Pancreas (tissue), 10 donors: ENCODE data around the gene CORO1C. TPM values are rescaled to one million over a fixed set of nuclear protein-coding genes. Genes with fewer than 3 reads are reported as not detected.
A peak's percentile ranks its signal among the peaks of the same experiment; 100 is the strongest.

Experiments
- ATAC-seq, 4 donors: fragments of 200-7000 bp; cut with Tn5 transposase; one replicate each; pipeline versions ENCODE4 v1.8.0 to v1.9.1; 2020; ENCODE audit warnings: mild to moderate bottlenecking in 4 of 4, moderate library complexity in 4 of 4
- DNase-seq, 6 donors: peaks; one replicate each; pipeline ENCODE4 v3.0.0-alpha.2; 2020
- FAIRE-seq: peaks from 2 replicates; lab custom pipeline; 2012; peaks lifted over from hg19 to GRCh38; lab: Jason Lieb, UNC
- H3K27ac ChIP-seq, 4 donors: fragments of 200-600 bp; sonication (generic); 1 replicate in 3 of 4; 2 replicates in 1 of 4; pipeline versions ENCODE4 v1.5.0 to v1.8.0; 2020
- H3K27me3 ChIP-seq, 4 donors: fragments of 200-600 bp; one replicate each; pipeline ENCODE4 v1.8.0; 2021
- H3K36me3 ChIP-seq, 3 donors: fragments of 200-600 bp; sonication (generic) in 1 of 3; one replicate each; pipeline versions ENCODE4 v1.5.0 to v1.8.0; 2020 to 2021
- H3K4me1 ChIP-seq, 3 donors: fragments of 200-600 bp; one replicate each; pipeline ENCODE4 v1.8.0; 2021
- H3K4me3 ChIP-seq, 4 donors: fragments of 200-600 bp; sonication (generic) in 2 of 4; one replicate each; pipeline versions ENCODE4 v1.5.0 to v1.8.0; 2020 to 2021
- H3K9me3 ChIP-seq, 4 donors: fragments of 200-600 bp; one replicate each; pipeline ENCODE4 v1.8.0; 2021
- WGBS, 2 donors: extraction: QIAGEN DNeasy Blood & Tissue Kit; methylation state at CpG; one replicate each; pipeline ENCODE4 v1.1.7; 2013; 5-methylcytosine and 5-hydroxymethylcytosine counted together
- intact Hi-C, 3 donors: fragments of 100-400 bp; cut with DNase I; formaldehyde crosslinking; loops; one replicate each; pipeline versions ENCODE4 v1.11.1 to v1.14.2; 2022
- polyA plus RNA-seq, 2 donors: library from polyadenylated mRNA; stranded (reverse); fragments of 200-250 nt; gene quantifications; one replicate each; pipeline ENCODE4 v1.2.3, GENCODE V29; 2013
- total RNA-seq, 6 donors: library from RNA; stranded (reverse); fragmentation: NEBNext Ultra II Directional in 4 of 6; extraction: Animal tissue kit (Norgen Biotek cat#: 25700) in 4 of 6; gene quantifications; one replicate each; pipeline versions ENCODE4 v1.2.1 to v1.2.4, GENCODE V29; 2021 to 2023
- TF ChIP-seq, protein P1 (sequence below), 4 donors: fragments of 200-600 bp; sonication (generic) in 3 of 4; IDR thresholded peaks; one replicate each; pipeline versions ENCODE4 v1.5.0 to v1.8.0; 2021; ENCODE audit warnings: antibody characterized with exemption in 4 of 4
- donor health status: healthy with polysubstance abuse.
- donor health status: DM: no; HTN: no; CAD: no; lungs with moderate emphysema.
- donor health status: DM: no; HTN: no; CAD: no.
- donor health status: control.
- donor health status: control.
- donor health status: Bipolar disorder and iron deficiency.
- donor health status: DM: yes; HTN: yes; CAD: no.
- donor health status: DM: no; HTN: no; CAD: no.
- donor health status: DM: no; HTN: no; CAD: no.
- donor health status: DM: yes; HTN: yes; CAD: no.

Gene CORO1C
- total and polyA plus RNA-seq, 8 donors = 9.9 to 62.3 (median 15.4) TPM

DNA sequence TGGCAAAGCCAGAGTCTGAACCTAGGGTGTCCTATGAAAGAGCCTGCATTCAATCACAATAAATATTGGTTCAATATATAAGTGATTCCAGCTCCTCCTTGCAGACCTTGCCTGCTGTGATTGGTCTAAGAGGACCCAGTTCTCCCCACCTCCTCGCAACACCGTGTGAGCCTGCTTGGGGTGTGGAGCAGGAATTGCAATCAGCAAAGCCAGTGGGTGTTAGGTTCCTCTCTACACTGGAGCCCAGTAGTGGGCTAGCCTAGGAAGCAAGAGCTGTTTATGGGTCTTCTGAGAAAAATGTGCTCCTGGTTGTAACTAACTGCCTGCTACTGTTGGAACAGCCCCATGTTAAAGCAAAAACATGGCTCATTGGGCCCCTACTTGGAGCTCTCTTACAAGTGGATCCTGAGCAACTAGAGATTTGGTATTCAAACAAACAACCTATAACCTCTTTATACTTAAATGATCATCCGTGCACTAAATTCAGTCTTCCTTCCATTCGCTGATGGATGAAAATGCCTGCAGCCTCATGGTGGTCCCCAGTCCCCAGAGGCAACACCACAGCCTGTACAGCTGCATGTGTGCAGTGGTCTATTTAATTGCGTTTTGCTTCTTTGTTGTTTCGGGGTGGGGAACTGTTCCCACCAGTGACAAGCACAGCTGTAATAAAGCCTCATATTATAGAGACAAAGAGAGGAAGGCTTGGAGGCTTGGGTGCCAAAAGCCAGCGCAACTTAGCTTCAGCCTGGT lies 93.9 kb downstream of the CORO1C start:
- DNase-seq = no peak
- no peaks in the 10 kb centered on the region for H3K4me1 ChIP-seq

DNA sequence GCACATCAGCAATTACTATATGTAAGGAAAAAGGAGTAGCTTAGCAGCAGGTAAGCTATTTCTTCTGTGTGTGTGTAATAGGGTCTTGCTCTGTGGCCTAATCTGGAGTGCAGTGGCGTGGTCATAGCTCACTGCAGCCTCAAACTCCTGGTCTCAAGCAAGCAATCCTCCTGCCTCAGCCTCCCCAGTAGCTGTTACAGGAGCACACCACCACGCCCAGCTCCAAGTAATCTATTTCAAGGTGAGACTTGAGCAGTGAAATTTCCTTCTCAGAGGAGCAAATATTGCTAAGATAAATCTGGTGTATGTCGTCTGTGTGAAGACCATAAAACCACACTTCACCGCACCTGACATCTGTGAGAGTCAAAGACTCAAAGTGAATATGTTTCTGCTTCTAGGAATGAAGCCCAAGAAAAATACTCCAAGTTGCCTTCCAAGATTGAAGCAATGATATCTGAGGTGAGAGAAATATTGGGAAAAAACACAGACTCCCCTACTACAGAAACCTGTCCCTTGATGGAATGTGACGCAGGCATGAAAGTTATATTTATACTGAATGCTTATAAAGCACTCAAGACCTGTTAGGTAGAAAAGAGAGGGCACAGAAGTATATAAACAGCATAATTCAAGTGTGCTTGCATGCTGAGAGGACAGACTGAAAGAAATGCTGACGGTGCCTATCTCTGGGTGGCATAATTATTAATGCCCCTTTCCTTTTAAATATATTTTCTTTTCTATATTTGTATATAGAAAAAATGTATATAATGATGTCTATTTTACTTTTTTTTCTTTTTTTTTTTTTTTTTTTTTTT lies 95.1 kb downstream of the CORO1C start:
- Histone ChIP-seq H3K36me3 (no peaks in the 10 kb centered on the region), H3K9me3 (no peaks in the 10 kb centered on the region), H3K27me3 (no peaks in the 10 kb centered on the region), H3K27ac (no peak overlapping the region), H3K4me3 (no peak overlapping the region), H3K4me1 (no peaks in the 10 kb centered on the region)
- 77 to 81% methylated on average over 6 of the region's 6 CpGs for WGBS, 2 donors
- TF ChIP-seq, protein P1, sequence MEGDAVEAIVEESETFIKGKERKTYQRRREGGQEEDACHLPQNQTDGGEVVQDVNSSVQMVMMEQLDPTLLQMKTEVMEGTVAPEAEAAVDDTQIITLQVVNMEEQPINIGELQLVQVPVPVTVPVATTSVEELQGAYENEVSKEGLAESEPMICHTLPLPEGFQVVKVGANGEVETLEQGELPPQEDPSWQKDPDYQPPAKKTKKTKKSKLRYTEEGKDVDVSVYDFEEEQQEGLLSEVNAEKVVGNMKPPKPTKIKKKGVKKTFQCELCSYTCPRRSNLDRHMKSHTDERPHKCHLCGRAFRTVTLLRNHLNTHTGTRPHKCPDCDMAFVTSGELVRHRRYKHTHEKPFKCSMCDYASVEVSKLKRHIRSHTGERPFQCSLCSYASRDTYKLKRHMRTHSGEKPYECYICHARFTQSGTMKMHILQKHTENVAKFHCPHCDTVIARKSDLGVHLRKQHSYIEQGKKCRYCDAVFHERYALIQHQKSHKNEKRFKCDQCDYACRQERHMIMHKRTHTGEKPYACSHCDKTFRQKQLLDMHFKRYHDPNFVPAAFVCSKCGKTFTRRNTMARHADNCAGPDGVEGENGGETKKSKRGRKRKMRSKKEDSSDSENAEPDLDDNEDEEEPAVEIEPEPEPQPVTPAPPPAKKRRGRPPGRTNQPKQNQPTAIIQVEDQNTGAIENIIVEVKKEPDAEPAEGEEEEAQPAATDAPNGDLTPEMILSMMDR (IDR thresholded peaks at IDR 0.05) = no peak
- no peak for FAIRE-seq
- no peak for DNase-seq
- no peak for ATAC-seq
- intact Hi-C loops = no loop called here

More for the DNA sequence above, 93.9 kb downstream of the CORO1C start:
- 66 to 67% methylated on average over 7 of the region's 7 CpGs for WGBS, 2 donors
- Histone ChIP-seq H3K27me3 (no peaks in the 10 kb centered on the region), H3K36me3 (no peaks in the 10 kb centered on the region), H3K27ac (no peak overlapping the region), H3K4me3 (no peak overlapping the region), H3K9me3 (no peaks in the 10 kb centered on the region)
- intact Hi-C loops = no loop called here
- ATAC-seq (no peak), FAIRE-seq (no peak)
- TF ChIP-seq, protein P1 (IDR thresholded peaks at IDR 0.05) = no peak

DNA sequence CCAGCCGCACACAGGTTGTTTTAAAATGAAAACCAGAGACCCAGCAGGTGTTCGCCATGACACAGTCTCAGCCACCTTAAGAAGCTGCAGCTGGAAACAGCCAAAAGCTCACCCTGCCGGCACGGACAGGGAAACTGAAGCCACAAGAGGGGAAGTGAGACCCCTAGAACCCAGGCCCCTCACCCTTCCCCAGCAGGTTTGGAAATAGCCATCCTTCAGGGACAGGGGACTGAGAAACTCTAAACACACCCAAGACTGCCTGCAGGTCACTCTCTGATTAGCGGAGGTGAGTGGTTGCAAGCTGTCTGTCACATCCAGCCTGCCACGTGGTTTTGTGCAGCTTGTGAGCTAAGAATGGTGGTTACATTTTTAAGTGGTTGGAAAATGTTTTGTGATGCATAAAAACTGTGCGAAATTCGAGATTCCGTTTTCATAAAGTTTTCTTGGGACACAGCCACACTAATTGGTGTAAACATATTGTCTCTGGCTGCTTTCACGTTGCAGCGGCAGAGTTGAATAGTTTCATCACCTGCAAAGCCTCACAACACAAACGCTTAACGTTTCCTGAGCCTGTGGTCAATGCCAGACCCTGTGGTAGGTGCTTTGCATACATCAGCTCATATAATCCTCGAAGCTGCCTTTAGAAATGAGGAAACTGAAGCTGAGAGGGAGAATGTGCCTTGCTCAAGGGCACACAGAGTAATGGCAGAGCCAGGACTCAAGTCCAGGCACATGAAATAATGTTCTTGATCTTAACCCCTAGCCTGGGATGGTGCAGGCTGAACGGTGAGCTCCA lies 95.9 kb downstream of the CORO1C start:
- intact Hi-C loops = no loop called here
- TF ChIP-seq, protein P1 (IDR thresholded peaks at IDR 0.05) = no peak
- Histone ChIP-seq H3K27me3 (no peaks in the 10 kb centered on the region), H3K27ac (peak overlapping the region in 1 of 4 donors; percentile 15), H3K36me3 (no peaks in the 10 kb centered on the region), H3K9me3 (no peaks in the 10 kb centered on the region), H3K4me1 (no peaks in the 10 kb centered on the region), H3K4me3 (no peak overlapping the region)
- 47 to 53% methylated on average over 15 of the region's 15 CpGs for WGBS, 2 donors
- ATAC-seq (peak in 2 of 4 donors; percentile 15 to 29), FAIRE-seq (no peak), DNase-seq (no peak)

DNA sequence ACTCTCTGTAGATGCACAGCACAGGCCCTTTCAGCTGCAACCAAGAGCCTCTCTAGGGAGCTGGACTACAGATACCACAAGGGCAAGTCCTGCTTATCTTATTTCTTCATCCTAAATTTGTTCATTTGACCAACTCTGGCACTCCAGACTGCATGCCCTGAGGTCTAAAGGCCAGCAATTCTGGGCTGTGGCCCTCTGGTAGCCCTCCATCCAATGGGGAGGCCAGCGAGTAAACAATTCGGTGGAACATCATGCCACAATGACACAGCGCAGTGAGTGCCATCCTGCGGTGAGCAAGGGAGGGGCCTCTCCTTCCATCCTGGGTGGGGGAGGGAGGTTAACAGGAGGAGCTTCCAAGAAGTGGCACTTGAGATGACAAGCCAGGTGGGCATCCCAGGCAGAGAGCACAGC lies 97.0 kb downstream of the CORO1C start:
- no peak overlapping the region for H3K4me3 ChIP-seq
- WGBS, 2 donors = 63 to 72% methylated on average over 4 of the region's 4 CpGs
- no peaks in the 10 kb centered on the region for H3K9me3 ChIP-seq
- DNase-seq (peak in 1 of 6 donors; percentile 50), FAIRE-seq (no peak), ATAC-seq (peak in 1 of 4 donors; percentile 19)
- intact Hi-C loops = no loop called here
- peaks cover 0 to 3% (median 0%) of the 10 kb centered on the region in 3 donors for H3K4me1 ChIP-seq
- TF ChIP-seq, protein P1 (IDR thresholded peaks at IDR 0.05) = no peak
- peak overlapping the region in 2 of 4 donors; percentile 13 to 37 for H3K27ac ChIP-seq
- no peaks in the 10 kb centered on the region for H3K27me3 ChIP-seq
- no peaks in the 10 kb centered on the region for H3K36me3 ChIP-seq
